Suprapubic skin (tissue), 4 donors: ENCODE measurements around the gene CTSZ. TPM values are rescaled to one million over a fixed set of nuclear protein-coding genes. Genes with fewer than 3 reads are reported as not detected.

Source experiments
- DNase-seq, 2 donors: peaks; one replicate each; pipeline ENCODE4 v3.0.0-alpha.2; 2019; ENCODE audit warnings: low spot score in 2 of 2
- H3K27ac ChIP-seq: fragments of 200-600 bp; sonication (generic); one replicate; pipeline ENCODE4 v1.5.1; 2019
- H3K27me3 ChIP-seq: fragments of 200-600 bp; sonication (generic); one replicate; pipeline ENCODE4 v1.5.1; 2019
- H3K36me3 ChIP-seq: fragments of 200-600 bp; sonication (generic); one replicate; pipeline ENCODE4 v1.5.1; 2019
- H3K4me1 ChIP-seq: fragments of 200-600 bp; sonication (generic); one replicate; pipeline ENCODE4 v1.5.1; 2019
- H3K4me3 ChIP-seq: fragments of 200-600 bp; sonication (generic); one replicate; pipeline ENCODE4 v1.5.1; 2019; ENCODE audit warnings: mild to moderate bottlenecking
- H3K9me3 ChIP-seq: fragments of 200-600 bp; sonication (generic); one replicate; pipeline ENCODE4 v1.5.1; 2019
- EP300 ChIP-seq: sonication (generic); formaldehyde crosslinking; IDR thresholded peaks from one replicate; pipeline ENCODE4 v1.6.1; 2017; ENCODE audit warnings: antibody characterized with exemption
- POLR2A ChIP-seq, 2 donors: fragments of 450-650 bp; IDR thresholded peaks; one replicate each; pipeline ENCODE4 v1.6.1; 2017; ENCODE audit warnings: antibody characterized with exemption in 2 of 2, mild to moderate bottlenecking in 2 of 2, moderate library complexity in 2 of 2
- POLR2AphosphoS5 ChIP-seq, 3 donors: sonication (generic); formaldehyde crosslinking; IDR thresholded peaks; one replicate each; pipeline ENCODE4 v1.6.1; 2017; ENCODE audit warnings: antibody characterized with exemption in 3 of 3
- WGBS: methylation state at CpG from one replicate; pipeline ENCODE4 v1.1.5; 2018; 5-methylcytosine and 5-hydroxymethylcytosine counted together
- total RNA-seq, 4 donors: library from RNA; depleted of rRNA; stranded (reverse); fragments of >200 nt; gene quantifications; one replicate each; pipeline ENCODE4 v1.1.0, GENCODE V29; 2016
- TF ChIP-seq, protein P1 (sequence below), 2 donors: fragments of 200-600 bp in 1 of 2; fragments of 450-650 bp in 1 of 2; sonication (generic) in 1 of 2; IDR thresholded peaks; one replicate each; pipeline ENCODE4 v1.5.1; 2016 to 2019; ENCODE audit warnings: antibody characterized with exemption in 2 of 2, mild to moderate bottlenecking in 1 of 2, moderate library complexity in 1 of 2

CTSZ gene
- total RNA-seq, 4 donors from 2014 or later = 25.6 to 38.7 (median 34.7) TPM

DNA sequence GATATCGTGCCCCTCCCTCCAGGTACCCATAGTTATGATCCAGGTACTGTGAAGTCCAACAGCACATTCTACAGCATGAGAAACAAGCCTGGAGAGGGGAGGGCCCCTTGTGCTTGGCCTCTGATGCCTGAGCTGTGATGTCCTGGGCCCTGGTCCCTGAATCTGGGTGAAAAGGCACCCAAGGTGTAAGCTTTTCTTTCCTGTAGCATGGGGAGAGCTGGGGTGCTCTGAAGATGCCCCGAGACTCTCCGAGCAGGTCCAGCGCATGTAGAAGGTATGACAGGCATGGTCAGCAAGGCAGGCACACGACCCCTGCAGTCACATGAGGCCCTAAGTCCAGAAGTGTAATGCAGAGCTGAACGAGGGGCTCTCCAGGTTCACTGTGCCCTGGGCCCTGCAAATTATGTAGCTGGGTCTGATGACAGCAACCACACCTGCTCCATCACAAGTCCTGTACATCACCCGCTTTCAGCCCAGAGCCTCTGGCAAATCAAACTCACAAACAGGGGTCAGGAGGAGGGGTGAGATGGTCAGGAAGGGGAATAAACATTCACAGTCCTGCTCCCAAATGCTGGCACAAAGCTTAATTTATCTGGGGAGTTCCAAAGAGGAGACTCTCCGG is 1.8 kb upstream of the CTSZ start:
- no peak overlapping the region for H3K27ac ChIP-seq
- WGBS = 72% methylated on average over 3 of the region's 8 CpGs

GRCh38 chr20:59007665-59008511 is 834 bp upstream of the CTSZ start:
- DNase-seq = no peak
- peak overlapping the region; percentile 87 for H3K27ac ChIP-seq
- no peaks in the 10 kb centered on the region for H3K27me3 ChIP-seq
- WGBS = 83% methylated on average over 24 of the region's 24 CpGs
- no peaks in the 10 kb centered on the region for H3K9me3 ChIP-seq
- peak overlapping the region; percentile 84 for H3K4me3 ChIP-seq
- TF ChIP-seq POLR2AphosphoS5 (IDR thresholded peaks at IDR 0.05) = no peak
- TF ChIP-seq, protein P1, sequence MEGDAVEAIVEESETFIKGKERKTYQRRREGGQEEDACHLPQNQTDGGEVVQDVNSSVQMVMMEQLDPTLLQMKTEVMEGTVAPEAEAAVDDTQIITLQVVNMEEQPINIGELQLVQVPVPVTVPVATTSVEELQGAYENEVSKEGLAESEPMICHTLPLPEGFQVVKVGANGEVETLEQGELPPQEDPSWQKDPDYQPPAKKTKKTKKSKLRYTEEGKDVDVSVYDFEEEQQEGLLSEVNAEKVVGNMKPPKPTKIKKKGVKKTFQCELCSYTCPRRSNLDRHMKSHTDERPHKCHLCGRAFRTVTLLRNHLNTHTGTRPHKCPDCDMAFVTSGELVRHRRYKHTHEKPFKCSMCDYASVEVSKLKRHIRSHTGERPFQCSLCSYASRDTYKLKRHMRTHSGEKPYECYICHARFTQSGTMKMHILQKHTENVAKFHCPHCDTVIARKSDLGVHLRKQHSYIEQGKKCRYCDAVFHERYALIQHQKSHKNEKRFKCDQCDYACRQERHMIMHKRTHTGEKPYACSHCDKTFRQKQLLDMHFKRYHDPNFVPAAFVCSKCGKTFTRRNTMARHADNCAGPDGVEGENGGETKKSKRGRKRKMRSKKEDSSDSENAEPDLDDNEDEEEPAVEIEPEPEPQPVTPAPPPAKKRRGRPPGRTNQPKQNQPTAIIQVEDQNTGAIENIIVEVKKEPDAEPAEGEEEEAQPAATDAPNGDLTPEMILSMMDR (IDR thresholded peaks at IDR 0.05) = no peak
- TF ChIP-seq POLR2A (IDR thresholded peaks at IDR 0.05) = no peak
- no peak for TF ChIP-seq EP300
- no peaks in the 10 kb centered on the region for H3K36me3 ChIP-seq
- peaks cover 60% of the 10 kb centered on the region for H3K4me1 ChIP-seq

More for the DNA sequence above, 1.8 kb upstream of the CTSZ start:
- Histone ChIP-seq H3K4me3 (no peak overlapping the region), H3K27me3 (no peaks in the 10 kb centered on the region), H3K9me3 (no peaks in the 10 kb centered on the region), H3K4me1 (peaks cover 56% of the 10 kb centered on the region), H3K36me3 (no peaks in the 10 kb centered on the region)
- TF ChIP-seq POLR2A (IDR thresholded peaks at IDR 0.05) = no peak
- TF ChIP-seq, protein P1 (IDR thresholded peaks at IDR 0.05) = no peak
- no peak for DNase-seq

GRCh38 chr20:59006167-59006863 is 739 bp downstream of the CTSZ start:
- TF ChIP-seq EP300 (no peak), POLR2A (IDR thresholded peaks at IDR 0.05) (no peak)
- TF ChIP-seq, protein P1 (IDR thresholded peaks at IDR 0.05) = no peak
- H3K27me3 ChIP-seq = no peaks in the 10 kb centered on the region
- H3K9me3 ChIP-seq = no peaks in the 10 kb centered on the region
- H3K27ac ChIP-seq = peak overlapping the region; percentile 87
- H3K4me1 ChIP-seq = peaks cover 53% of the 10 kb centered on the region
- peak in 1 of 2 donors; percentile 79 for DNase-seq
- H3K36me3 ChIP-seq = peaks cover 6% of the 10 kb centered on the region
- peak overlapping the region; percentile 84 for H3K4me3 ChIP-seq
- 31% methylated on average over 10 of the region's 29 CpGs for WGBS

DNA sequence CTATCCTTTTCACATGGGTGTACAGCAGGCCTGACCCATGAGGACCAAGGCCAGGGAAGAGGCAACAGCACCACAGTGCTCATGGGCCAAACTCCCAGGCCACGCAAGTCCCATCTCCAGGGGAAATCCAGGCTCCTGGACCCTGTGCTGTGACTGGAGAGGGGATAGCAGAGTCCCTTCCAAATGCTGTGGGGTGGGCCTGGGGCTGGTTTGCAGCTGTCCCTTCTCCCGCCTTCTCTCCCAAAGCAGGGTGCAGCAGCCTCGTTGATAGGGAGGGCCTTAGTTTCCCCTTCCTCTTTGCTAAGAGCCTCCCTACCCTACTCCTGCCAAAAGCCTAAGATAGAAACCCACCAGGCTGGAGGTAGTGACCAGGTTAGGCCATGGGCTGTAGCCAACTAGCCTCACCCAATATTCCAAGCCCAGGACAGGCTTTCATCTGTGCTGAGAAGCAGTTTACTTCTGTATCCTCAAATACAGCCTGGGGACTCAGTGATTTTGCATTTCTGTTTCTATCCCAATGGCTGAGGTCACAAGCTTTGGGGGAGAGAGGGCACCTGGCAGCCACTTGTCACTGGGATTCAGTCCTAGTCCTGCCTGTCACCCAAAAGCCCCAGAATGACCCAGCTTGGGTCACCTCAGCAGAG is 1.4 kb downstream of the CTSZ start:
- 74% methylated on average over 3 of the region's 3 CpGs for WGBS
- no peaks in the 10 kb centered on the region for H3K9me3 ChIP-seq
- no peaks in the 10 kb centered on the region for H3K27me3 ChIP-seq
- peak overlapping the region; percentile 84 for H3K4me3 ChIP-seq
- peak overlapping the region; percentile 87 for H3K27ac ChIP-seq
- H3K36me3 ChIP-seq = peaks cover 13% of the 10 kb centered on the region
- no peak for DNase-seq
- peaks cover 47% of the 10 kb centered on the region for H3K4me1 ChIP-seq
- TF ChIP-seq POLR2A (IDR thresholded peaks at IDR 0.05) (no peak), EP300 (no peak), POLR2AphosphoS5 (IDR thresholded peaks at IDR 0.05) (no peak)
- TF ChIP-seq, protein P1 (IDR thresholded peaks at IDR 0.05) = no peak
